Lower leg skin (tissue), 4 donors: Measurements from ENCODE around the gene KIRREL3. TPM values are rescaled to one million over a fixed set of nuclear protein-coding genes. Genes with fewer than 3 reads are reported as not detected.

Source experiments
- DNase-seq, 2 donors: peaks; one replicate each; pipeline ENCODE4 v3.0.0-alpha.2; 2019; ENCODE audit warnings: low spot score in 2 of 2
- H3K4me3 ChIP-seq: fragments of 200-600 bp; sonication (generic); 2 replicates; pipeline ENCODE4 v1.5.1; 2017; ENCODE audit warnings: mild to moderate bottlenecking, low read depth; ENCODE audit not compliant: poor library complexity, severe bottlenecking
- POLR2A ChIP-seq, 2 donors: fragments of 450-650 bp; IDR thresholded peaks; one replicate each; pipeline ENCODE4 v1.6.1; 2016 to 2017; ENCODE audit warnings: antibody characterized with exemption in 2 of 2, mild to moderate bottlenecking in 1 of 2, moderate library complexity in 1 of 2
- WGBS, 2 donors: methylation state at CpG; one replicate each; pipeline ENCODE4 v1.1.5; 2018; 5-methylcytosine and 5-hydroxymethylcytosine counted together
- intact Hi-C: fragments of 100-400 bp; cut with DNase I; formaldehyde crosslinking; loops from one replicate; pipeline ENCODE4 v1.15.0; 2023; ENCODE audit warnings: low total_unique reads
- total RNA-seq, 4 donors: library from RNA; depleted of rRNA; stranded (reverse); fragments of >200 nt; gene quantifications; one replicate each; pipeline ENCODE4 v1.1.0, GENCODE V29; 2016
- TF ChIP-seq, protein P1 (sequence below), 3 donors: fragments of 450-650 bp; IDR thresholded peaks; one replicate each; pipeline ENCODE4 v1.5.1; 2016; ENCODE audit warnings: antibody characterized with exemption in 3 of 3, mild to moderate bottlenecking in 3 of 3, moderate library complexity in 2 of 3

KIRREL3 gene
- total RNA-seq, 4 donors from 2014 or later = 0.13 TPM; not detected in 3

DNA sequence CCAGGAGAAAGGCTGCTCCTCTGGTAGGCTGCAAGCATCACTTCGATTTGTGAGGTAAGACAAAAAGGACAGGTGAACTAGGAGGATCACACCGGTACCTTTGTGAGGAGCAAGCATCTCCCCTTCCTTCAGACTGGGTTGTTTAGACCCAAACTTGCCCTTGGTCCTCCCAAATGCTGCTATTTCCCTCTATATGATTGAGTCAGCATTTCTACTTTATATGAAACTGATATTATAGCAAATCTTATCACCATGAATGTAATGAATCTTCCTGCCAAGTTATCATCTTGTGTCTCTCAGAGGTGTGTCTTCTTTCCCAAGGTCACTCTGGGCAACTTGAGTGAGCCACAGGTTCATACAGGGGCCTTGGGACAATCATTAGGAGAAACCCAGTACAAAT lies 61.0 kb downstream of the KIRREL3 start:
- H3K4me3 ChIP-seq = no peak overlapping the region
- intact Hi-C loops = no loop called here
- no peak for DNase-seq
- 84 to 85% methylated on average over 2 of the region's 2 CpGs for WGBS, 2 donors
- TF ChIP-seq POLR2A (IDR thresholded peaks at IDR 0.05) = no peak
- TF ChIP-seq, protein P1, sequence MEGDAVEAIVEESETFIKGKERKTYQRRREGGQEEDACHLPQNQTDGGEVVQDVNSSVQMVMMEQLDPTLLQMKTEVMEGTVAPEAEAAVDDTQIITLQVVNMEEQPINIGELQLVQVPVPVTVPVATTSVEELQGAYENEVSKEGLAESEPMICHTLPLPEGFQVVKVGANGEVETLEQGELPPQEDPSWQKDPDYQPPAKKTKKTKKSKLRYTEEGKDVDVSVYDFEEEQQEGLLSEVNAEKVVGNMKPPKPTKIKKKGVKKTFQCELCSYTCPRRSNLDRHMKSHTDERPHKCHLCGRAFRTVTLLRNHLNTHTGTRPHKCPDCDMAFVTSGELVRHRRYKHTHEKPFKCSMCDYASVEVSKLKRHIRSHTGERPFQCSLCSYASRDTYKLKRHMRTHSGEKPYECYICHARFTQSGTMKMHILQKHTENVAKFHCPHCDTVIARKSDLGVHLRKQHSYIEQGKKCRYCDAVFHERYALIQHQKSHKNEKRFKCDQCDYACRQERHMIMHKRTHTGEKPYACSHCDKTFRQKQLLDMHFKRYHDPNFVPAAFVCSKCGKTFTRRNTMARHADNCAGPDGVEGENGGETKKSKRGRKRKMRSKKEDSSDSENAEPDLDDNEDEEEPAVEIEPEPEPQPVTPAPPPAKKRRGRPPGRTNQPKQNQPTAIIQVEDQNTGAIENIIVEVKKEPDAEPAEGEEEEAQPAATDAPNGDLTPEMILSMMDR (IDR thresholded peaks at IDR 0.05) = no peak

DNA sequence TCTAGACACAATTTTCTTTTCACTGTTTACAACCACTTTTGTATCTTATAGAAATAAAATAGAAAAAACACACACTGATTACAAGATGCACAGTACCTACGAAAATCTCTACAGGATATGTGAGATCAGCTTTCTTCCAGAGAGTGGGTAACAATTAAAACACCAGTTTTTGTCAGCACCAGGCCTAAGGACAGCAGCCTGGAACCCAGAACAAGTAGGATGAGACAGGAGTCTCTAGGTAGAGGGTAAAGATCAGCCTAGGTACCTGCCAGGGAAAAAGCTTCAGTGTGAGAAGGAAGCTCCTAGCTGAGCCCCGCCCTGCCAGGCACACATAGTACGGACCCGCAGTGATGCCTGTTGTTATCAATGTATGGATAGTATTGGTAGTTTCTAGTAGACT lies 61.9 kb downstream of the KIRREL3 start:
- DNase-seq = no peak
- no peak overlapping the region for H3K4me3 ChIP-seq
- 87 to 89% methylated on average over 4 of the region's 4 CpGs for WGBS, 2 donors
- intact Hi-C loops = no loop called here
- TF ChIP-seq POLR2A (IDR thresholded peaks at IDR 0.05) = no peak
- TF ChIP-seq, protein P1 (IDR thresholded peaks at IDR 0.05) = no peak

DNA sequence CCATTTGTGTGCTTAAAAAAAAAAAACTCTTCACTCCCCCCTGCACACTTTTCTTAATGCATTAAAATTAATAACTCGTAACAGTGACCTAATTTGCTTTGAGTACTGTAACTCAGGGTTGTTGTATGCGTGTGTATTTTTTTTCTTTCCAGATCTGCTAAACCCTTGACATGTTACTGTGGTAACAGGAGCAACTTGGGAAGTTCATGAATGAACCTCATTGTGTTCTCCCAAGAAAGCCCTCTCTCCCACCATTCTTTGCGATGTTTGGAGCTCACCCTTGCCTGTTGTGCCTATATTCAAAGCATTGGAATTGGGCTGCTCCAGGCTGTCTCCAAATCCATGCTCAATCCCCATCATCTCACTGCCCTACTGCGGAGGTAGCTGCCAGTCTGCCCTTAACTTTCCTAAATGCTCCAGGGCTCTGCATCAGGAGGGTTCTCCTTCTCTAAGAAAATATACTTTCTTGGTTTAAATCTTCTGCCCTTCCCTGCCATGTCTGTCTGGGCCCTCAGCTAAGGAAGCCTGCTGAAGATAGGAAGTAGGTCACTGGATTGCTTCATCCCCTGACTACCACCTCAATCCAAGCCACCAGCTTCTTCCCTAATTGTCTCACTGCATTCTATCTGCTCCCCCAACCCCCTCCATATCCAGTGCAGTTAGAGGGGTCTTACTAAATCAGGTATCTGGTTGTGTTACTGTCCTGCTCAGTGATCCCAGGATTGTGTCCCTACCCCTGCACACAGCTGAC lies 70.3 kb downstream of the KIRREL3 start:
- intact Hi-C loops = no loop called here
- TF ChIP-seq POLR2A (IDR thresholded peaks at IDR 0.05) = no peak
- TF ChIP-seq, protein P1 (IDR thresholded peaks at IDR 0.05) = no peak
- 67 to 68% methylated on average over 4 of the region's 4 CpGs for WGBS, 2 donors
- no peak overlapping the region for H3K4me3 ChIP-seq
- DNase-seq = no peak

DNA sequence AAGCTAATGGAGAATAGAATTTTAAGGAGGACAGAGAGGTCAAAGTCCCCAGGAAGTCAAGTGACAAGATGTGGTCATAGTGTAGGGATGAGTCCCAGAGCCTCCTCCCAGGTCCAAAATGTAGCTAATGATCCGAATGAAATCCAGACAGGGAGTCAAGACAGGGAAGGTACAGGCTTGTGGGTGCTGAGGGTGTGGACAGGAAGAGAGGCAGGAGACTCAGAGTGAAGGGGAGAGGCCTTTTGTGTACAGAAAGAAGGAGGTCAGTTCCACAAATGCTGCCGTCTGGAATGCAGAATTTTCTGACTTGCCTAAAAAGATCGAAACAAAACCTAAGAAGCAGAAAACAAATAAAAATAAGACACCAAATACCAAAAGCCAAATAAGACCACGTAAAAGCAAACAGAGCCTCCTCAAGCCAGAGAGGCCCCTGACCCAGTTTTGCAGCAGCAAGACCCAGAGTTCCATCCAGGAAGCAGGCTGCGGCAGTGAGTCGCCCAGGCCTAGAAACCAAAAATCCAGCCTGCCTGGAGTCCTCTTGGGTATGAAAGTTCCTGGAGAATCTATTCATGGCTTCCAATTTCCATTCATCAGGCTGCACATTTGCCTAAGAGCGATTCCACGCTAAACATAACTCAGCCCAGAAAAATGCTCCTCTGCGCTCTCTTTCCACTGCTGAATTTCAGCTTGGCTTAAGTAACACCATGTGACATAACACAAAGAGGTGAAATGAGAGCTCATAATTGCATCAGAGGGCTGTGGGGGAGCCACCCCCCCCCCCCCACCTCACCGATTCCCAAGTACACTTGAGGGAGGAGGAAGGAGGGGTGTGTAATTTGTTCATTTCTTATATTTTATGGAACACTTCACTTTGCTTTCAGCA lies 71.2 kb downstream of the KIRREL3 start:
- DNase-seq = no peak
- intact Hi-C loops = no loop called here
- TF ChIP-seq, protein P1 (IDR thresholded peaks at IDR 0.05) = no peak
- no peak for TF ChIP-seq POLR2A (IDR thresholded peaks at IDR 0.05)
- H3K4me3 ChIP-seq = no peak overlapping the region
- 63 to 83% methylated on average over 10 of the region's 10 CpGs for WGBS, 2 donors

DNA sequence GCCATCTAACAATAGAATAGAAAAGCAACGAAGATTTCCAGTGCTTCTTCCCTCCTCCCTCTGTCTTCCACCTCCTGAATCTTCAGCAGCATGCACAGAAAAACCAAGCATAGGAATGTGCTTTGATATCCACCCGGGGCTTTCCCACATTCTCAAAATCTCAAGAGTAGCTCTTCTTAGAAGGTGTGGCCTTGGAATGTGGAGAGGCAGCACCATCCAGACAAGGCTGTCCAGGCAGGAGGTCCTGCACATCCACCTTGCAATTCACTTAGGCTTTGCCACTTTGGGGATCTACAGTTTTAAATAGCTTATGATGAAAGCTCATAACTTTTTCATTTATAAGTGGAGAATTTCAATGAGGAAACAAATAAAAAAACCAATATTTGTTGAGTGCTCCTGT lies 72.9 kb downstream of the KIRREL3 start:
- intact Hi-C loops = no loop called here
- TF ChIP-seq, protein P1 (IDR thresholded peaks at IDR 0.05) = no peak
- TF ChIP-seq POLR2A (IDR thresholded peaks at IDR 0.05) = no peak
- H3K4me3 ChIP-seq = no peak overlapping the region
- no peak for DNase-seq
- WGBS, 2 donors = 47 to 49% methylated on average over 2 of the region's 2 CpGs
